Endodermal cell (in vitro differentiated cells): Measurements from ENCODE around the gene NFKBIE. TPM values are rescaled to one million over a fixed set of nuclear protein-coding genes. Genes with fewer than 3 reads are reported as not detected.

ENCODE experiments used
- DNase-seq: peaks from one replicate; pipeline ENCODE4 v3.0.0-alpha.2; 2017
- H3K27ac ChIP-seq: 2 replicates; pipeline ENCODE4 v1.5.1; 2013; ENCODE audit warnings: mild to moderate bottlenecking, low read depth, low read length, moderate library complexity
- H3K27me3 ChIP-seq: 2 replicates; pipeline ENCODE4 v1.6.1; 2013; ENCODE audit warnings: mild to moderate bottlenecking, low read length, moderate library complexity; ENCODE audit not compliant: insufficient read depth, control insufficient read depth, poor library complexity, severe bottlenecking
- H3K36me3 ChIP-seq: 2 replicates; pipeline ENCODE4 v1.7.0; 2013; ENCODE audit warnings: mild to moderate bottlenecking, low read length, moderate library complexity; ENCODE audit not compliant: control insufficient read depth, insufficient read depth
- H3K4me1 ChIP-seq: one replicate; pipeline ENCODE4 v1.7.0; 2013; ENCODE audit warnings: low read length; ENCODE audit not compliant: control insufficient read depth, insufficient read depth
- H3K4me3 ChIP-seq: 2 replicates; pipeline ENCODE4 v1.5.1; 2013; ENCODE audit warnings: mild to moderate bottlenecking, low read length, moderate library complexity
- H3K9ac ChIP-seq: 2 replicates; pipeline ENCODE4 v1.6.1; 2013; ENCODE audit warnings: mild to moderate bottlenecking, low read length, moderate library complexity; ENCODE audit not compliant: poor library complexity, severe bottlenecking; ENCODE audit errors: extremely low read depth
- H3K9me3 ChIP-seq: 2 replicates; pipeline ENCODE4 v1.6.1; 2013; ENCODE audit warnings: mild to moderate bottlenecking, low read length, moderate library complexity; ENCODE audit not compliant: control insufficient read depth
- H3K27ac Mint-ChIP-seq: 2 replicates; pipeline ENCODE4 v1.8.0; 2020; ENCODE audit warnings: mixed read lengths
- H3K27me3 Mint-ChIP-seq: 2 replicates; pipeline ENCODE4 v1.8.0; 2021; ENCODE audit warnings: mild to moderate bottlenecking, mixed read lengths; ENCODE audit not compliant: insufficient read depth
- H3K36me3 Mint-ChIP-seq: 2 replicates; pipeline ENCODE4 v1.8.0; 2020; ENCODE audit warnings: low read depth, mixed read lengths
- H3K4me1 Mint-ChIP-seq: 2 replicates; pipeline ENCODE4 v1.8.0; 2020; ENCODE audit warnings: mixed read lengths
- H3K4me3 Mint-ChIP-seq: 2 replicates; pipeline ENCODE4 v1.8.0; 2020; ENCODE audit warnings: mild to moderate bottlenecking, moderate library complexity, mixed read lengths
- H3K9me3 Mint-ChIP-seq: 2 replicates; pipeline ENCODE4 v1.8.0; 2020; ENCODE audit warnings: mild to moderate bottlenecking, mixed read lengths
- WGBS, 2 experiments: methylation state at CpG; one replicate each; pipeline versions ENCODE4 v1.1.5 to v1.1.7; 2013; ENCODE audit warnings: missing lambda C conversion rate in 2 of 2, mixed read lengths in 1 of 2; ENCODE audit not compliant: insufficient coverage in 1 of 2, insufficient read length in 1 of 2; 5-methylcytosine and 5-hydroxymethylcytosine counted together
- total RNA-seq, 2 donors: library from RNA; stranded (reverse); fragmentation: NEBNext Ultra II Directional in 1 of 2; extraction: Animal tissue kit (Norgen Biotek cat#: 25700) in 1 of 2; gene quantifications; 2 replicates in 1 of 2; 3 replicates in 1 of 2; pipeline ENCODE4 v1.2.1, GENCODE V29; 2021
- TF ChIP-seq, protein P1 (sequence below): fragments of 200-600 bp; sonication (generic); conservative IDR thresholded peaks from 2 replicates; pipeline ENCODE4 v1.5.0; 2021; ENCODE audit warnings: antibody characterized with exemption, mild to moderate bottlenecking

Gene NFKBIE
- total RNA-seq, 2 donors from 2014 or later, result 8.3 to 11.0 TPM

DNA sequence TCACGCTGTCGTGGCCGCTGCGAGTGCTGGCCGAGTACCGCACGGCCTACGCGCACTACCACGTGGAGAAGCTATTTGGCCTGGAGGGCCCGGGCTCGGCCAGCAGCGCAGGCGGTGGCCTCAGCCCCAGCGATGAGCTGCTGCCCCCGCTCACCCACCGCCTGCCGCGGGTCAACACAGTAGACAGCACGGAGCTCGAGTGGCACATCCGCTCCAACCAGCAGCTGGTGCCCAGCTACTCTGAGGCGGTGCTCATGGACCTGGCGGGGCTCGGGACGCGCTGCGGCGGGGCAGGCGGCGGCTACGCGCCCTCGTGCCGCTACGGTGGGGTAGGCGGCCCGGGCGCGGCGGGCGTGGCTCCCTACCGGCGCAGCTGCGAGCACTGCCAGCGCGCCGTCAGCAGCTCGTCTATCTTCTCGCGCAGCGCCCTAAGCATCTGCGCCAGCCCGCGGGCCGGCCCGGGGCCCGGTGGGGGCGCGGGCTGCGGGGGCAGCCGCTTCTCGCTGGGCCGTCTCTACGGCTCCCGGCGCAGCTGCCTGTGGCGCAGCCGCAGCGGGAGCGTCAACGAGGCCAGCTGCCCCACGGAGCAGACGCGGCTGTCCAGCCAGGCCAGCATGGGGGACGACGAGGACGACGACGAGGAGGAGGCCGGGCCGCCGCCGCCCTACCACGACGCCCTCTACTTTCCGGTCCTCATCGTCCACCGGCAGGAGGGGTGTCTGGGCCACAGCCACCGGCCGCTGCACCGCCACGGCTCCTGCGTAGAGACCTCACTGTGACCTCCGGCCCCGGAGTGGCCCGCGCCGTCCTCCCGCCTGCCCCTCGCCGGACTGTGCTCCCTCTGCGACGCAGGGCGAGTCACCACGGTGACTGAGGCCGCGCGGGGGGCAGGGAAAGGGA, 10.6 kb upstream of the NFKBIE start:
- no peak overlapping the region for H3K4me3 Mint-ChIP-seq
- peak; percentile 68 for DNase-seq
- Histone ChIP-seq H3K4me3 (no peak overlapping the region), H3K9me3 (no peaks in the 10 kb centered on the region), H3K27ac (peak overlapping the region; percentile 38), H3K9ac (no peak overlapping the region), H3K36me3 (no peaks in the 10 kb centered on the region), H3K4me1 (no peaks in the 10 kb centered on the region), H3K27me3 (peaks cover 95% of the 10 kb centered on the region)
- no peaks in the 10 kb centered on the region for H3K9me3 Mint-ChIP-seq
- peaks cover 2% of the 10 kb centered on the region for H3K36me3 Mint-ChIP-seq
- TF ChIP-seq, protein P1, sequence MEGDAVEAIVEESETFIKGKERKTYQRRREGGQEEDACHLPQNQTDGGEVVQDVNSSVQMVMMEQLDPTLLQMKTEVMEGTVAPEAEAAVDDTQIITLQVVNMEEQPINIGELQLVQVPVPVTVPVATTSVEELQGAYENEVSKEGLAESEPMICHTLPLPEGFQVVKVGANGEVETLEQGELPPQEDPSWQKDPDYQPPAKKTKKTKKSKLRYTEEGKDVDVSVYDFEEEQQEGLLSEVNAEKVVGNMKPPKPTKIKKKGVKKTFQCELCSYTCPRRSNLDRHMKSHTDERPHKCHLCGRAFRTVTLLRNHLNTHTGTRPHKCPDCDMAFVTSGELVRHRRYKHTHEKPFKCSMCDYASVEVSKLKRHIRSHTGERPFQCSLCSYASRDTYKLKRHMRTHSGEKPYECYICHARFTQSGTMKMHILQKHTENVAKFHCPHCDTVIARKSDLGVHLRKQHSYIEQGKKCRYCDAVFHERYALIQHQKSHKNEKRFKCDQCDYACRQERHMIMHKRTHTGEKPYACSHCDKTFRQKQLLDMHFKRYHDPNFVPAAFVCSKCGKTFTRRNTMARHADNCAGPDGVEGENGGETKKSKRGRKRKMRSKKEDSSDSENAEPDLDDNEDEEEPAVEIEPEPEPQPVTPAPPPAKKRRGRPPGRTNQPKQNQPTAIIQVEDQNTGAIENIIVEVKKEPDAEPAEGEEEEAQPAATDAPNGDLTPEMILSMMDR, result no peak
- WGBS, 2 experiments, result 31 to 40% methylated on average over 54 to 109 of the region's 109 CpGs
- peaks cover 91% of the 10 kb centered on the region for H3K27me3 Mint-ChIP-seq
- no peak overlapping the region for H3K27ac Mint-ChIP-seq
- H3K4me1 Mint-ChIP-seq, result peaks cover 3% of the 10 kb centered on the region

DNA sequence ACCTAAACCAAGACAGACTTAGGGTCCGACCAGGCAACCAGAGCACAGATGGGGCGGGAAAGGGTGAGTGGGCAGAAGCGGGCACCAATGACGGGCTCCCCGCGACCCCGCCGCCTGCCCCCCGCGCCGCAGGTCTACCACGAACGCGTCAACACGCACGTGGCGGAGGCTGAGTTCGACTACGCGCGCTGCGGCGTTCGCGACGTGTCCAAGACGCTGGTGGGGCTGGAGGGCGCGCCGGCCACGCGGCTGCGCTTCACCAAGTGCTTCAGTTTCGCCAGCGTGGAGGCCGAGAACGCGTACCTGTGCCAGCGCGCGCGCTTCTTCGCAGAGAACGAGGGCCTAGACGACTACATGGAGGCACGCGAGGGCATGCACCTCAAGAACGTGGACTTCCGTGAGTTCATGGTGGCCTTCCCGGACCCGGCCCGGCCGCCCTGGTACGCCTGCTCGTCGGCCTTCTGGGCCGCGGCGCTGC, 10.0 kb upstream of the NFKBIE start:
- peaks cover 89% of the 10 kb centered on the region for H3K27me3 ChIP-seq
- H3K9me3 ChIP-seq, result no peaks in the 10 kb centered on the region
- Mint-ChIP-seq H3K27me3 (peaks cover 85% of the 10 kb centered on the region), H3K9me3 (no peaks in the 10 kb centered on the region), H3K27ac (no peak overlapping the region), H3K4me1 (peaks cover 3% of the 10 kb centered on the region), H3K36me3 (peaks cover 2% of the 10 kb centered on the region), H3K4me3 (no peak overlapping the region)
- TF ChIP-seq, protein P1, result no peak
- H3K4me1 ChIP-seq, result no peaks in the 10 kb centered on the region
- no peak overlapping the region for H3K27ac ChIP-seq
- no peak for DNase-seq
- no peak overlapping the region for H3K9ac ChIP-seq
- H3K4me3 ChIP-seq, result no peak overlapping the region
- WGBS, 2 experiments, result 91 to 98% methylated on average over 53 to 59 of the region's 59 CpGs
- H3K36me3 ChIP-seq, result no peaks in the 10 kb centered on the region

DNA sequence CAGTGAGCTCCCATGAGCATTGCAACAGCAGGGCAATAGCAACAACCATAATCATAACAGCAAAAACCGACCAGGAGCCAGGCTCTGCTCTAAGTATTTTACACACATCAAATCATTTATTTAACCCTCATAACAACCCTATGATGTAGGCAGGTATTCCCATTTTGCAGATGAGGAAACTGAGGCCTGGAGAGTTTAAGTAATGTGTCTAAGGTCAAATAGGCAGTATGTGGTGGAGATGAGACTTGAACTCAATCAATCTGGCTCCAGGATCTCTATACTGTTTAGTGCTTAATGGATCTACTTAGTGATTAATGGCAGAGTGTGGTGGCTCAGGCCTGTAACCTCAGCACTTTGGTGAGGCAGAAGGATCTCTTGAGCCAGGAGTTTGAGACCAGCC, 8.3 kb upstream of the NFKBIE start:
- no peaks in the 10 kb centered on the region for H3K9me3 ChIP-seq
- no peaks in the 10 kb centered on the region for H3K4me1 ChIP-seq
- no peak overlapping the region for H3K27ac ChIP-seq
- H3K9me3 Mint-ChIP-seq, result no peaks in the 10 kb centered on the region
- peaks cover 3% of the 10 kb centered on the region for H3K4me1 Mint-ChIP-seq
- peaks cover 2% of the 10 kb centered on the region for H3K36me3 Mint-ChIP-seq
- H3K27me3 ChIP-seq, result peaks cover 89% of the 10 kb centered on the region
- TF ChIP-seq, protein P1, result no peak
- 75% methylated on average over 1 of the region's 1 CpG; no CpG with 5 or more reads in 1 of the 2 experiments for WGBS, 2 experiments
- no peak for DNase-seq
- no peak overlapping the region for H3K27ac Mint-ChIP-seq
- no peaks in the 10 kb centered on the region for H3K36me3 ChIP-seq
- H3K27me3 Mint-ChIP-seq, result peaks cover 85% of the 10 kb centered on the region
- H3K4me3 Mint-ChIP-seq, result no peak overlapping the region
- H3K9ac ChIP-seq, result no peak overlapping the region
- H3K4me3 ChIP-seq, result no peak overlapping the region
